Body of pancreas (tissue), 4 donors: ENCODE results near the gene FAM193A. TPM values are rescaled to one million over a fixed set of nuclear protein-coding genes. Genes with fewer than 3 reads are reported as not detected.

Experiments
- ATAC-seq: fragments of 150-250 bp; one replicate; pipeline ENCODE4 v1.9.1; 2016
- DNase-seq, 4 donors: peaks; one replicate each; pipeline ENCODE4 v3.0.0-alpha.2; 2019
- H3K27ac ChIP-seq, 4 donors: fragments of 200-600 bp; sonication (generic); 1 replicate in 3 of 4; 2 replicates in 1 of 4; pipeline versions ENCODE4 v1.5.1 to v1.6.1; 2016 to 2019; ENCODE audit warnings: mild to moderate bottlenecking in 1 of 4, mixed read lengths in 1 of 4, moderate library complexity in 1 of 4
- H3K27me3 ChIP-seq, 2 donors: fragments of 200-600 bp; sonication (generic); one replicate each; pipeline ENCODE4 v1.6.0; 2016; ENCODE audit warnings: mild to moderate bottlenecking in 1 of 2
- H3K36me3 ChIP-seq, 2 donors: fragments of 200-600 bp; sonication (generic); replicated peaks in 1 of 2; 2 replicates each; pipeline ENCODE4 v1.5.1; 2016; ENCODE audit warnings: low read depth in 2 of 2; ENCODE audit not compliant: insufficient read depth in 1 of 2
- H3K4me1 ChIP-seq: fragments of 200-600 bp; sonication (generic); one replicate; pipeline ENCODE4 v1.6.0; 2016
- H3K4me3 ChIP-seq, 2 donors: fragments of 200-600 bp; sonication (generic); 1 replicate in 1 of 2; 2 replicates in 1 of 2; pipeline ENCODE4 v1.5.1; 2016 to 2019
- H3K9me3 ChIP-seq, 3 donors: fragments of 200-600 bp; sonication (generic); 1 replicate in 2 of 3; 2 replicates in 1 of 3; pipeline ENCODE4 v1.5.1; 2016
- POLR2A ChIP-seq, 3 donors: fragments of 450-650 bp; IDR thresholded peaks; one replicate each; pipeline ENCODE4 v1.6.1; 2016; ENCODE audit warnings: antibody characterized with exemption in 3 of 3, mild to moderate bottlenecking in 2 of 3
- WGBS, 2 donors: methylation state at CpG; one replicate each; pipeline ENCODE4 v1.1.5; 2017; 5-methylcytosine and 5-hydroxymethylcytosine counted together
- intact Hi-C: fragments of 100-400 bp; cut with DNase I; formaldehyde crosslinking; loops from one replicate; pipeline ENCODE4 v1.15.1; 2023
- total RNA-seq, 2 donors: library from RNA; depleted of rRNA; stranded (reverse); fragments of >200 nt; gene quantifications; one replicate each; pipeline ENCODE4 v1.1.0, GENCODE V29; 2016
- TF ChIP-seq, protein P1 (sequence below), 7 experiments: fragments of 450-650 bp in 4 of 7; fragments of 200-600 bp in 3 of 7; sonication (generic) in 3 of 7; IDR thresholded peaks; one replicate each; pipeline ENCODE4 v1.5.1; 2016 to 2019; ENCODE audit warnings: antibody characterized with exemption in 7 of 7

FAM193A gene
- total RNA-seq, 2 donors from 2014 or later = 14.8 to 22.7 TPM

- no peak for TF ChIP-seq POLR2A (IDR thresholded peaks at IDR 0.05)
- TF ChIP-seq, protein P1, sequence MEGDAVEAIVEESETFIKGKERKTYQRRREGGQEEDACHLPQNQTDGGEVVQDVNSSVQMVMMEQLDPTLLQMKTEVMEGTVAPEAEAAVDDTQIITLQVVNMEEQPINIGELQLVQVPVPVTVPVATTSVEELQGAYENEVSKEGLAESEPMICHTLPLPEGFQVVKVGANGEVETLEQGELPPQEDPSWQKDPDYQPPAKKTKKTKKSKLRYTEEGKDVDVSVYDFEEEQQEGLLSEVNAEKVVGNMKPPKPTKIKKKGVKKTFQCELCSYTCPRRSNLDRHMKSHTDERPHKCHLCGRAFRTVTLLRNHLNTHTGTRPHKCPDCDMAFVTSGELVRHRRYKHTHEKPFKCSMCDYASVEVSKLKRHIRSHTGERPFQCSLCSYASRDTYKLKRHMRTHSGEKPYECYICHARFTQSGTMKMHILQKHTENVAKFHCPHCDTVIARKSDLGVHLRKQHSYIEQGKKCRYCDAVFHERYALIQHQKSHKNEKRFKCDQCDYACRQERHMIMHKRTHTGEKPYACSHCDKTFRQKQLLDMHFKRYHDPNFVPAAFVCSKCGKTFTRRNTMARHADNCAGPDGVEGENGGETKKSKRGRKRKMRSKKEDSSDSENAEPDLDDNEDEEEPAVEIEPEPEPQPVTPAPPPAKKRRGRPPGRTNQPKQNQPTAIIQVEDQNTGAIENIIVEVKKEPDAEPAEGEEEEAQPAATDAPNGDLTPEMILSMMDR (IDR thresholded peaks at IDR 0.05) = no peak
- Histone ChIP-seq H3K27ac (no peak overlapping the region), H3K9me3 (no peaks in the 10 kb centered on the region), H3K4me1 (peaks cover 33% of the 10 kb centered on the region), H3K4me3 (no peak overlapping the region), H3K27me3 (no peaks in the 10 kb centered on the region), H3K36me3 (no peaks in the 10 kb centered on the region)
- intact Hi-C loops = no loop called here
- DNase-seq (no peak), ATAC-seq (no peak)
- 93 to 95% methylated on average over 5 of the region's 5 CpGs for WGBS, 2 donors
These were observed 43.5 kb downstream of the FAM193A start for GRCh38 chr4:2579910-2580309.

DNA sequence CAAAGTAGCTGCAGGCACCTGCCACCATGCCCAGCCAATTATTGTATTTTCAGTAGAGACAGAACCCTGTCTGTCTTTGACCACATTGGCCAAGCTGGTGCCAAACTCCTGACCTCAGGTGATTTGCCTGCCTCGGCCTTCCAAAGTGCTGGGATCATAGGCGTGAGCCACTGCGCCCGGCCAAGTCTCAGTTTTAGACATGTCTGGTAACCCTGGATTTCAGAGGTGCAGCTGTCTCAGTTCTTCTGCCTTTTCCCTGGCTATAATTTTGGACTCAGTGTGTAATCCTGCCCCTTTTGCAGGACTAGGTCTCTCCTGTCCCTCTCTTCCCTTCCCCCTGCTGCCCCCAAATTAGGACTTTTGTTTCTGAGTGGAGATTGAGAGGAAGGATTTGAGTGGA is 46.6 kb downstream of the FAM193A start:
- no peaks in the 10 kb centered on the region for H3K27me3 ChIP-seq
- peak overlapping the region in 3 of 4 donors; percentile 10 to 39 (median 26) for H3K27ac ChIP-seq
- H3K9me3 ChIP-seq = no peaks in the 10 kb centered on the region
- peak; percentile 35 for ATAC-seq
- peaks cover 27% of the 10 kb centered on the region for H3K4me1 ChIP-seq
- intact Hi-C loops = no loop called here
- WGBS, 2 donors = 24 to 46% methylated on average over 4 of the region's 4 CpGs
- TF ChIP-seq, protein P1 (IDR thresholded peaks at IDR 0.05) = no peak
- no peak for TF ChIP-seq POLR2A (IDR thresholded peaks at IDR 0.05)
- H3K4me3 ChIP-seq = no peak overlapping the region
- DNase-seq = peak in 1 of 4 donors; percentile 30
- H3K36me3 ChIP-seq = no peaks in the 10 kb centered on the region

- Histone ChIP-seq H3K27ac (peak overlapping the region in 3 of 4 donors; percentile 10 to 39 (median 26)), H3K36me3 (no peaks in the 10 kb centered on the region), H3K4me1 (peaks cover 32% of the 10 kb centered on the region), H3K27me3 (no peaks in the 10 kb centered on the region), H3K4me3 (no peak overlapping the region), H3K9me3 (no peaks in the 10 kb centered on the region)
- ATAC-seq (peak; percentile 83), DNase-seq (peak in 1 of 4 donors; percentile 43)
- TF ChIP-seq, protein P1 (IDR thresholded peaks at IDR 0.05) = peak in 2 of 7 experiments; percentile 12 to 21
- no peak for TF ChIP-seq POLR2A (IDR thresholded peaks at IDR 0.05)
- intact Hi-C loops = no loop called here
- WGBS, 2 donors = 6 to 24% methylated on average over 4 of the region's 4 CpGs
These were observed 47.1 kb downstream of the FAM193A start for GRCh38 chr4:2583517-2583916.

- no peaks in the 10 kb centered on the region for H3K36me3 ChIP-seq
- H3K27ac ChIP-seq = no peak overlapping the region
- H3K27me3 ChIP-seq = no peaks in the 10 kb centered on the region
- 93 to 99% methylated on average over 5 of the region's 5 CpGs for WGBS, 2 donors
- DNase-seq (no peak), ATAC-seq (no peak)
- no peaks in the 10 kb centered on the region for H3K9me3 ChIP-seq
- TF ChIP-seq, protein P1 (IDR thresholded peaks at IDR 0.05) = no peak
- TF ChIP-seq POLR2A (IDR thresholded peaks at IDR 0.05) = no peak
- intact Hi-C loops = no loop called here
- peaks cover 59% of the 10 kb centered on the region for H3K4me1 ChIP-seq
- no peak overlapping the region for H3K4me3 ChIP-seq
These were observed 50.1 kb downstream of the FAM193A start for GRCh38 chr4:2586502-2586901.

GRCh38 chr4:2587213-2587823 is 50.9 kb downstream of the FAM193A start:
- DNase-seq (no peak), ATAC-seq (no peak)
- 65 to 68% methylated on average over 8 of the region's 8 CpGs for WGBS, 2 donors
- TF ChIP-seq, protein P1 (IDR thresholded peaks at IDR 0.05) = no peak
- no peak for TF ChIP-seq POLR2A (IDR thresholded peaks at IDR 0.05)
- intact Hi-C loops = no loop called here
- no peaks in the 10 kb centered on the region for H3K9me3 ChIP-seq
- H3K27me3 ChIP-seq = no peaks in the 10 kb centered on the region
- H3K27ac ChIP-seq = no peak overlapping the region
- H3K4me3 ChIP-seq = no peak overlapping the region
- no peaks in the 10 kb centered on the region for H3K36me3 ChIP-seq
- H3K4me1 ChIP-seq = peaks cover 58% of the 10 kb centered on the region
